GM12878 (cell line): Measurements from ENCODE around the gene NFE2L3. TPM values are rescaled to one million over a fixed set of nuclear protein-coding genes. Genes with fewer than 3 reads are reported as not detected.

Experiments
- ATAC-seq: fragments of 200-7000 bp; cut with Tn5 transposase; 3 replicates; pipeline ENCODE4 v1.9.1; 2020; ENCODE audit warnings: mild to moderate bottlenecking, moderate library complexity
- BruUV-seq: library from RNA; stranded (reverse); fragments of 400-500 nt; replicated peaks from 2 replicates; lab custom pipeline; 2021; lab: Mats Ljungman, UMichigan
- CTCF ChIA-PET: fragments of 300-600 bp; sonication (Branson Sonifier 250); formaldehyde crosslinking; extraction: SDS; loops from one replicate; lab custom pipeline; 2021; ENCODE audit warnings: inconsistent platforms; lab: Yijun Ruan, JAX
- POLR2A ChIA-PET: fragments of 350-600 bp; formaldehyde crosslinking; extraction: SDS; loops from one replicate; lab custom pipeline; 2021; ENCODE audit warnings: inconsistent platforms; lab: Charles Lee
- RAD21 ChIA-PET: fragments of 300-600 bp; sonication (Branson Sonifier 250); formaldehyde crosslinking; loops from one replicate; lab custom pipeline; 2023; ENCODE audit warnings: antibody characterized with exemption; ENCODE audit not compliant: unreplicated experiment; lab: Charles Lee
- SMC1A ChIA-PET: fragments of 300-600 bp; sonication (Branson Sonifier 250); formaldehyde crosslinking; loops from one replicate; lab custom pipeline; 2023; ENCODE audit not compliant: unreplicated experiment, uncharacterized antibody; lab: Charles Lee
- DNase-seq: peaks from one replicate; pipeline ENCODE4 v3.0.0-alpha.2; 2011; ENCODE audit warnings: low read depth, low spot score
- FAIRE-seq: peaks from 3 replicates; lab custom pipeline; 2011; peaks lifted over from hg19 to GRCh38; lab: Jason Lieb, UNC
- H2AFZ ChIP-seq: 2 replicates; pipeline ENCODE4 v1.6.0; 2011; ENCODE audit warnings: low read depth, low read length, control low read depth; ENCODE audit not compliant: control insufficient read depth
- H3K27ac ChIP-seq: 2 replicates; pipeline ENCODE4 v1.5.1; 2011; ENCODE audit warnings: control low read depth; ENCODE audit not compliant: control insufficient read depth, insufficient read depth
- H3K27me3 ChIP-seq, 2 experiments: replicated peaks in 1 of 2; 2 replicates each; pipeline versions ENCODE4 v1.6.0 to v1.6.1; 2011; ENCODE audit warnings: low read length in 1 of 2; ENCODE audit not compliant: control insufficient read depth in 2 of 2, insufficient read depth in 2 of 2
- H3K36me3 ChIP-seq, 2 experiments: 2 replicates each; pipeline ENCODE4 v1.5.1; 2011; ENCODE audit warnings: low read length in 1 of 2; ENCODE audit not compliant: control insufficient read depth in 2 of 2, insufficient read depth in 2 of 2
- H3K4me1 ChIP-seq: 2 replicates; pipeline ENCODE4 v1.6.1; 2011; ENCODE audit warnings: mild to moderate bottlenecking, low read length, moderate library complexity, mixed read lengths; ENCODE audit not compliant: control insufficient read depth, insufficient read depth
- H3K4me2 ChIP-seq: 2 replicates; pipeline ENCODE4 v1.6.0; 2011; ENCODE audit warnings: control low read depth; ENCODE audit not compliant: control insufficient read depth, insufficient read depth
- H3K4me3 ChIP-seq: fragments of 200-600 bp; sonication (generic); 2 replicates; pipeline ENCODE4 v1.5.1; 2016
- H3K79me2 ChIP-seq: 2 replicates; pipeline ENCODE4 v1.6.0; 2011; ENCODE audit warnings: low read length; ENCODE audit not compliant: control insufficient read depth, insufficient read depth
- H3K9ac ChIP-seq: 2 replicates; pipeline ENCODE4 v1.8.0; 2011; ENCODE audit warnings: low read length, control low read depth, mixed read lengths; ENCODE audit not compliant: control insufficient read depth, insufficient read depth
- H3K9me3 ChIP-seq: replicated peaks from 3 replicates; pipeline ENCODE4 v1.5.1; 2011; ENCODE audit warnings: mild to moderate bottlenecking, low read length; ENCODE audit not compliant: control insufficient read depth, insufficient read depth
- H4K20me1 ChIP-seq: 2 replicates; pipeline ENCODE4 v1.6.0; 2011; ENCODE audit not compliant: control insufficient read depth, insufficient read depth
- FOS ChIP-seq: IDR thresholded peaks from 3 replicates; pipeline ENCODE4 v1.6.1; 2011; ENCODE audit warnings: borderline replicate concordance; ENCODE audit not compliant: insufficient read length; ENCODE audit errors: extremely low read depth
- KAT2A ChIP-seq: conservative IDR thresholded peaks from 2 replicates; pipeline ENCODE4 v1.6.1; 2011; ENCODE audit warnings: low read depth, low read length; ENCODE audit not compliant: control insufficient read depth
- MTA3 ChIP-seq: IDR thresholded peaks from 2 replicates; pipeline ENCODE4 v1.6.1; 2012; ENCODE audit warnings: low read length, inconsistent platforms, borderline replicate concordance
- POU2F2 ChIP-seq: IDR thresholded peaks from 3 replicates; pipeline ENCODE4 v1.6.1; 2011; ENCODE audit warnings: low read depth, mild to moderate bottlenecking, low read length, borderline replicate concordance
- SMC3 ChIP-seq: IDR thresholded peaks from 2 replicates; pipeline ENCODE4 v1.6.1; 2011; ENCODE audit warnings: low read length, improper control_type of control experiment, borderline replicate concordance
- SUZ12 ChIP-seq: fragments of 200-600 bp; sonication (generic); IDR thresholded peaks from one replicate; pipeline ENCODE4 v1.6.1; 2018; ENCODE audit warnings: antibody characterized with exemption, mild to moderate bottlenecking; ENCODE audit not compliant: unreplicated experiment
- YY1 ChIP-seq: IDR thresholded peaks from 2 replicates; pipeline ENCODE4 v1.6.1; 2011; ENCODE audit warnings: low read depth, mild to moderate bottlenecking, low read length
- ZNF274 ChIP-seq: IDR thresholded peaks from one replicate; pipeline ENCODE4 v1.8.0; 2011; ENCODE audit not compliant: insufficient read length, insufficient read depth
- WGBS: methylation state at CpG from one replicate; pipeline ENCODE4 v1.1.6; 2016; ENCODE audit warnings: low lambda C conversion rate; ENCODE audit not compliant: insufficient replicate concordance, insufficient coverage; ENCODE audit errors: missing lambda C conversion rate; 5-methylcytosine and 5-hydroxymethylcytosine counted together
- in situ Hi-C: fragments of 300-500 bp; cut with MboI; formaldehyde crosslinking; loops from 9 replicates; pipeline ENCODE4 v1.14.3; 2018; ENCODE audit warnings: mixed read lengths
- intact Hi-C: fragments of 100-400 bp; cut with micrococcal nuclease; formaldehyde crosslinking; loops from one replicate; pipeline ENCODE4 v1.14.2; 2022; ENCODE audit not compliant: unreplicated experiment
- polyA plus RNA-seq, 11 experiments: library from polyadenylated mRNA; depleted of rRNA in 4 of 11; unstranded in 6 of 11; stranded (reverse) in 5 of 11; fragments of >200 nt; fragmentation: Nextera tagmentation in 4 of 11; fragmentation: Illumina TruSeq in 1 of 11; extraction: Ambion mirVana in 4 of 11; extraction: Trizol in 1 of 11; gene quantifications; 1 replicate in 1 of 11; 2 replicates in 10 of 11; pipeline versions ENCODE4 v1.2.1 to v1.2.3, GENCODE V29; 2011 to 2016; ENCODE audit warnings: inconsistent platforms in 2 of 11, missing spikeins in 2 of 11, low read depth in 1 of 11
- total RNA-seq, 4 experiments: library from RNA; depleted of rRNA in 3 of 4; stranded (reverse); fragments of >200 nt in 3 of 4; fragmentation: Illumina TruSeq in 1 of 4; extraction: Trizol in 1 of 4; gene quantifications; 2 replicates each; pipeline versions ENCODE4 v1.2.1 to v1.2.3, GENCODE V29; 2013 to 2021
- TF ChIP-seq, protein P1 (sequence below): IDR thresholded peaks from 2 replicates; pipeline ENCODE4 v1.6.1; 2012; ENCODE audit warnings: low read depth, low read length, improper control_type of control experiment
- TF ChIP-seq, protein P2 (sequence below): fragments of 450-650 bp; formaldehyde crosslinking; IDR thresholded peaks from 2 replicates; pipeline ENCODE4 v1.5.0; 2022; ENCODE audit warnings: mild to moderate bottlenecking, missing genetic modification characterization
- TF ChIP-seq, protein P3 (sequence below): IDR thresholded peaks from 2 replicates; pipeline ENCODE4 v1.6.1; 2012; ENCODE audit warnings: improper control_type of control experiment, low read depth, low read length; ENCODE audit not compliant: insufficient replicate concordance

NFE2L3 gene
- total and polyA plus RNA-seq, 10 of the 15 experiments (the other 5 are each of a cell fraction or from before 2014, with no cell fraction given), result 4.4 to 34.9 (median 13.0) TPM

DNA sequence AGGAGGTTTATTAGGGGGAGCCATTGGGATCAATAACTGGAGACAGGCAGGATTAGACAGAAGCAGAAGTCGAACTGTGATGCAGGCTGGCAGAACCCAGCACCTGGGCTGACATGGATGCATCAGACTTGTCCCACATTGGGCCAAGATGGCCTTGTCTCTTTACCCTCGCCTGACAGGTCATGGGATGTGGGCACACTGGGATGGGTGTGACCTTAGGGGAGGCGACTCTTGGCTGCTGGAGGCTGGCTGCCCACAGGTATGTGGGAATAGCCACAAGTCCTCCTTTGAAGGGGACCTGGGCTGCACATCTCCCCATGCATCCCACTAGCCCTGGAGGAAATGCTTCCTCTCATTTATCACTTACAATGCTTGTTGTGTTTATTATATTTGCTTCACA is 17.3 kb downstream of the NFE2L3 start:
- DNase-seq (no peak), FAIRE-seq (no peak), ATAC-seq (no peak)
- in situ Hi-C loops, result no loop called here
- no TSS peak for BruUV-seq
- no peak overlapping the region for H3K9ac ChIP-seq
- H3K27me3 ChIP-seq, result no peaks in the 10 kb centered on the region
- SMC1A ChIA-PET, result interaction anchor here (3.4 to 5.4 kb wide), 2 partner anchors 24 to 28 kb away, joined by 14 to 50 read pairs; no protein-coding TSS in a partner anchor
- H3K27ac ChIP-seq, result no peak overlapping the region
- peaks cover 28% of the 10 kb centered on the region for H3K79me2 ChIP-seq
- RAD21 ChIA-PET, result no interaction called here
- no peak overlapping the region for H3K4me3 ChIP-seq
- H4K20me1 ChIP-seq, result no peaks in the 10 kb centered on the region
- peaks cover 2 to 3% of the 10 kb centered on the region in 2 experiments; a peak in 3 of 4 replicates for H3K36me3 ChIP-seq
- POLR2A ChIA-PET, result interaction anchor here (1.0 to 1.1 kb wide), 2 partner anchors 15 to 22 kb away, joined by 3 to 5 read pairs; no protein-coding TSS in a partner anchor
- H3K4me1 ChIP-seq, result peaks cover 17% of the 10 kb centered on the region
- intact Hi-C loops, result no loop called here
- CTCF ChIA-PET, result no interaction called here
- 36% methylated on average over 3 of the region's 3 CpGs for WGBS
- no peak overlapping the region for H3K4me2 ChIP-seq
- no peak overlapping the region for H2AFZ ChIP-seq
- no peaks in the 10 kb centered on the region for H3K9me3 ChIP-seq
- no peak for TF ChIP-seq FOS
- TF ChIP-seq KAT2A, result no peak
- TF ChIP-seq POU2F2, result no peak
- TF ChIP-seq YY1, result no peak
- TF ChIP-seq, protein P1, sequence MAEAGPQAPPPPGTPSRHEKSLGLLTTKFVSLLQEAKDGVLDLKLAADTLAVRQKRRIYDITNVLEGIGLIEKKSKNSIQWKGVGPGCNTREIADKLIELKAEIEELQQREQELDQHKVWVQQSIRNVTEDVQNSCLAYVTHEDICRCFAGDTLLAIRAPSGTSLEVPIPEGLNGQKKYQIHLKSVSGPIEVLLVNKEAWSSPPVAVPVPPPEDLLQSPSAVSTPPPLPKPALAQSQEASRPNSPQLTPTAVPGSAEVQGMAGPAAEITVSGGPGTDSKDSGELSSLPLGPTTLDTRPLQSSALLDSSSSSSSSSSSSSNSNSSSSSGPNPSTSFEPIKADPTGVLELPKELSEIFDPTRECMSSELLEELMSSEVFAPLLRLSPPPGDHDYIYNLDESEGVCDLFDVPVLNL, result no peak
- TF ChIP-seq SMC3, result no peak
- TF ChIP-seq SUZ12, result no peak
- TF ChIP-seq, protein P2, sequence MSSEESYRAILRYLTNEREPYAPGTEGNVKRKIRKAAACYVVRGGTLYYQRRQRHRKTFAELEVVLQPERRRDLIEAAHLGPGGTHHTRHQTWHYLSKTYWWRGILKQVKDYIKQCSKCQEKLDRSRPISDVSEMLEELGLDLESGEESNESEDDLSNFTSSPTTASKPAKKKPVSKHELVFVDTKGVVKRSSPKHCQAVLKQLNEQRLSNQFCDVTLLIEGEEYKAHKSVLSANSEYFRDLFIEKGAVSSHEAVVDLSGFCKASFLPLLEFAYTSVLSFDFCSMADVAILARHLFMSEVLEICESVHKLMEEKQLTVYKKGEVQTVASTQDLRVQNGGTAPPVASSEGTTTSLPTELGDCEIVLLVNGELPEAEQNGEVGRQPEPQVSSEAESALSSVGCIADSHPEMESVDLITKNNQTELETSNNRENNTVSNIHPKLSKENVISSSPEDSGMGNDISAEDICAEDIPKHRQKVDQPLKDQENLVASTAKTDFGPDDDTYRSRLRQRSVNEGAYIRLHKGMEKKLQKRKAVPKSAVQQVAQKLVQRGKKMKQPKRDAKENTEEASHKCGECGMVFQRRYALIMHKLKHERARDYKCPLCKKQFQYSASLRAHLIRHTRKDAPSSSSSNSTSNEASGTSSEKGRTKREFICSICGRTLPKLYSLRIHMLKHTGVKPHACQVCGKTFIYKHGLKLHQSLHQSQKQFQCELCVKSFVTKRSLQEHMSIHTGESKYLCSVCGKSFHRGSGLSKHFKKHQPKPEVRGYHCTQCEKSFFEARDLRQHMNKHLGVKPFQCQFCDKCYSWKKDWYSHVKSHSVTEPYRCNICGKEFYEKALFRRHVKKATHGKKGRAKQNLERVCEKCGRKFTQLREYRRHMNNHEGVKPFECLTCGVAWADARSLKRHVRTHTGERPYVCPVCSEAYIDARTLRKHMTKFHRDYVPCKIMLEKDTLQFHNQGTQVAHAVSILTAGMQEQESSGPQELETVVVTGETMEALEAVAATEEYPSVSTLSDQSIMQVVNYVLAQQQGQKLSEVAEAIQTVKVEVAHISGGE (CRISPR knock-in tag), result no peak
- no peak for TF ChIP-seq MTA3
- no peak for TF ChIP-seq ZNF274
- TF ChIP-seq, protein P3, sequence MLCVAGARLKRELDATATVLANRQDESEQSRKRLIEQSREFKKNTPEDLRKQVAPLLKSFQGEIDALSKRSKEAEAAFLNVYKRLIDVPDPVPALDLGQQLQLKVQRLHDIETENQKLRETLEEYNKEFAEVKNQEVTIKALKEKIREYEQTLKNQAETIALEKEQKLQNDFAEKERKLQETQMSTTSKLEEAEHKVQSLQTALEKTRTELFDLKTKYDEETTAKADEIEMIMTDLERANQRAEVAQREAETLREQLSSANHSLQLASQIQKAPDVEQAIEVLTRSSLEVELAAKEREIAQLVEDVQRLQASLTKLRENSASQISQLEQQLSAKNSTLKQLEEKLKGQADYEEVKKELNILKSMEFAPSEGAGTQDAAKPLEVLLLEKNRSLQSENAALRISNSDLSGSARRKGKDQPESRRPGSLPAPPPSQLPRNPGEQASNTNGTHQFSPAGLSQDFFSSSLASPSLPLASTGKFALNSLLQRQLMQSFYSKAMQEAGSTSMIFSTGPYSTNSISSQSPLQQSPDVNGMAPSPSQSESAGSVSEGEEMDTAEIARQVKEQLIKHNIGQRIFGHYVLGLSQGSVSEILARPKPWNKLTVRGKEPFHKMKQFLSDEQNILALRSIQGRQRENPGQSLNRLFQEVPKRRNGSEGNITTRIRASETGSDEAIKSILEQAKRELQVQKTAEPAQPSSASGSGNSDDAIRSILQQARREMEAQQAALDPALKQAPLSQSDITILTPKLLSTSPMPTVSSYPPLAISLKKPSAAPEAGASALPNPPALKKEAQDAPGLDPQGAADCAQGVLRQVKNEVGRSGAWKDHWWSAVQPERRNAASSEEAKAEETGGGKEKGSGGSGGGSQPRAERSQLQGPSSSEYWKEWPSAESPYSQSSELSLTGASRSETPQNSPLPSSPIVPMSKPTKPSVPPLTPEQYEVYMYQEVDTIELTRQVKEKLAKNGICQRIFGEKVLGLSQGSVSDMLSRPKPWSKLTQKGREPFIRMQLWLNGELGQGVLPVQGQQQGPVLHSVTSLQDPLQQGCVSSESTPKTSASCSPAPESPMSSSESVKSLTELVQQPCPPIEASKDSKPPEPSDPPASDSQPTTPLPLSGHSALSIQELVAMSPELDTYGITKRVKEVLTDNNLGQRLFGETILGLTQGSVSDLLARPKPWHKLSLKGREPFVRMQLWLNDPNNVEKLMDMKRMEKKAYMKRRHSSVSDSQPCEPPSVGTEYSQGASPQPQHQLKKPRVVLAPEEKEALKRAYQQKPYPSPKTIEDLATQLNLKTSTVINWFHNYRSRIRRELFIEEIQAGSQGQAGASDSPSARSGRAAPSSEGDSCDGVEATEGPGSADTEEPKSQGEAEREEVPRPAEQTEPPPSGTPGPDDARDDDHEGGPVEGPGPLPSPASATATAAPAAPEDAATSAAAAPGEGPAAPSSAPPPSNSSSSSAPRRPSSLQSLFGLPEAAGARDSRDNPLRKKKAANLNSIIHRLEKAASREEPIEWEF, result no peak
